ENCODE data around the gene BANF2.
"Not testable (repeated sequence)": the region's sequence is repeated elsewhere in the genome, so short reads cannot be mapped to it uniquely, and the experiment has no call there.

The BANF2 gene

DNA sequence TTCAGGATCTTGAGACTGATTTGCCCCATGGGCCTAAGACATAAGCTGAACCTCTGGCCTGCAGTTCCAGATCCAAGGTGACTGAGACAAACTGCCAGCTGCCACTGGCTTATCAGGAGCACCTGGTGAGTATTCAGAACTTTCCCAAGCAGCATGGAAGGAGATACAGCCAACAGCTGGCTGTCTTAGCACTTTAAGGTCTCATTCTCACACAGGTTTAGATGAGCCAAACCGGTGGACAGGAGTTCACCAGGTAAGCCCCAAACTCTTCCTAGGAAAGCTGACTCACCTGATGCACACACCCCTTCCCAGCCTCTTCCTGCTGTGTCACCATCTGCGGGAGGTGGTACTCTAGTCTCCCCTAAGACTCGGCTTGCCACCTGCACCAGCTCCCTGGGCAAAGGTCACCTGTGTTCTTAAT, at the start of gene BANF2:
BANF2 (plus strand) TSS at position 36 of the 421 bp plus-strand sequence. CDS start 25,060 bp downstream, outside the sequence.
- no peak for DNase-seq (ENCODE audit: low read depth in 3 of 3)

DNA sequence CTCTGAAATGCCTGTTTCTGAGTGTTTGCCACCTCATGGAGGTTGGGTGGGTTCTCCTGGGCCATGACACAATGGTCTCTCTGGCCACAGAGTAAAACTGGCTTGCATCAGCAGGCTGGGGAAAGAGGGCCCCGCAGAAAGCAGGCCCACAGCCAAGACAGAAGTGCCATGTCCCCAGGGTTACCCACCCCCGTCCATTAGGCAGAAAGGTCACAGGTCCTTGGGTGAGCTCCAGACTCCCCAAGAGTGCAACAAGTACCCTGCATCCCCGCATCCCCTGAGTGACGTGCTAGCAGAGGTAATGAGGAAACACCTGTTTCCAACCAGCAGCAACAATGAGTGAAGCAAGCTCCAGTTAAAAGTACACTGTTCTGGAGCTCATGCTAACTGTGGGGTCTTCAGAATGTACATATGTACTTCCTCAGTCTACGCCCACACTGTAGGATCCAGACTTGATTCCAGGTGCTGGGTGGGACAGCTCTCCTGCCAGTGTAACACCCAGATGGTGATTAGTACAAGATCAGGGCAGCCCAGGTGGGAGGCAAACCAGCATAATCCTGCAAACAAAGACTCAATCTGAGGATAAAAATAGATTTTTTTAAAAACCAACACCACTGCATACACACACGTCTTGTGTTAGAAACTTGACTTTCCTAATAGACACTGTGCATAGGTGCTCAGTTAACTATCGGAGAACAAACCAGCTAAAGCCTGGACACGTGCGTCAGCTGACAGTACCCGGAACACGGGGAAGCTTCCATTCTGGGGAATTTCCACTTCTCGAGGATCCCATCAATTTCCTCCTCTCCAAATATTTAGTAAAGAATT, 49.3 kb upstream of the BANF2 start:
- no peak for DNase-seq (ENCODE audit: low read depth in 3 of 3)

DNA sequence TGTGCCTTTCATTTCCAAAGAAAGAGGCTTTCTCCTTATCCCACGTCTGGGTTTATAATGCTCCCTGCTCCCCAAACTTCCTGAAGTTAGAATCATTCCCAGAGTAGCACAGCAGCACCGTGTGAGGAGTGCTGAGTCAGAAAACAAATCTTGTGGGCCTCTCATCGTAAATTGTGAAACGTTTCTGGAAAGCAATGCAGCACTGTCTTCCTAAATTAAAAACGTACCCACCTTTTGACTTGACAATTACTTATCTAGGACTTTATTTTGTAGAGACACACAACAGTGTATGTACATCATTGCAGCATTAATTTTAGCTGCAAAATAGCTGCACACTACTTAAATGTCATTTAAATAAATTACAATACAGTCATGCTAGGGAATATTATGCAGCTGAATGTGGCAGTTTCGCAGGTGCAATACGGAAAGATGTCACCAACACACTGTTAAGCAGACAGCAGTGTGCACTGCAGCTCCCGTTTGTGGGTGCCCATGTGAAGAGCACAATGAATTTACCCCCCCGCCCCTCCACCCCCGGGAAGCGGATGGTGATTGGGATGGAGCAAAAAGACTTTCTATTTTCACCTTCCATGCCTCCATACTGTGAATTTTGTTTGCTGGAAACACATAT, 48.5 kb upstream of the BANF2 start:
- no peak for DNase-seq (ENCODE audit: low read depth in 3 of 3)

DNA sequence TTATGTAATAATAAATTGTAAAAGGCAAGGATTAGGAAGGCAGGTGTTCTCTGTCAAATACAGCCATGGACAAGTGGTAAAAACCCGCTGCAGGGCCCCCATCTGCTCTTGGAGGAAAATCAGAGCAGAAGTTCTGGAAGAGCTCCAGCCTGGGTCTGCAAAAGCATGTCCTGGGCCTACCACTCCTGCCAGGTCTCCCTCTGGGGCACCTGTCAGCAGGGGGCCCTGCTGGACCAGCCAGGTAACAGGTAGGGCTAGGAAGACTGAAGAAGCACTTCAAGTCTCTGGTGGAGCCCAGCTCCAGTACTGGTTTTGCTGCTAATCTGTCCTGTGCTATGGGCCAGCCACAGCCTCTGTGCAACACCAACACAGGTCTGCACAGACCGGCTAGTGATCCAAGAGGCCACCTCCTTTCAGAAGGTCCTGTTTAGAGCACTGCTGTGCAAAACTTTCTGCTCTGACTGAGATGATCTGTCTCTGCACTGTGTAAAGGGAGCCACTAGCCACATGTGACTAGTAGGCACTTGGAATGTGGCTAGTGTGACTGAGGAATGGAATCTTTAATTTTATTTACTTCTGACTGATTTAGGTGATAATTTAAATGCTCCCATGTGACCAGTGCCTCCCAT, 47.9 kb upstream of the BANF2 start:
- no peak for DNase-seq (ENCODE audit: low read depth in 3 of 3)

DNA sequence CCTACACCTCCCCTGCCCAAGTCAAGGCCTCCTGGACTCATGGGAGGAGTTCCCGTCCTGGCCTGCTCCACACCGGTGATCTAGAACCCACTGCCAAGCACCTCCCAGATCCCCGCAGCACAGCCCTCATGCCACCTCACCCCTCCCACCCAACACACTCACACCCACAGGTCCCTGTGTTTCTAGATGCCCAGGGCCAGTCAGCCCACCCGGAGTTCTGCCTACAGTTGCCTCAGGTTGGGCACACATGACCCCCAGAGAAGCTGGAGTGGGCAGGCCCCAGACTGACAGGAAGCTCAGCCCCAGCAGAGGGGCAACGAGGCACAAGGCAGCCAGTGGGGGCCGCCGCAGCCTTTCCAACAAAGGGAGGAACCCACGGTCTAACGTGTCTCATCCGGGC, 47.4 kb upstream of the BANF2 start:
- DNase-seq (ENCODE audit: low read depth in 3 of 3): no peak

DNA sequence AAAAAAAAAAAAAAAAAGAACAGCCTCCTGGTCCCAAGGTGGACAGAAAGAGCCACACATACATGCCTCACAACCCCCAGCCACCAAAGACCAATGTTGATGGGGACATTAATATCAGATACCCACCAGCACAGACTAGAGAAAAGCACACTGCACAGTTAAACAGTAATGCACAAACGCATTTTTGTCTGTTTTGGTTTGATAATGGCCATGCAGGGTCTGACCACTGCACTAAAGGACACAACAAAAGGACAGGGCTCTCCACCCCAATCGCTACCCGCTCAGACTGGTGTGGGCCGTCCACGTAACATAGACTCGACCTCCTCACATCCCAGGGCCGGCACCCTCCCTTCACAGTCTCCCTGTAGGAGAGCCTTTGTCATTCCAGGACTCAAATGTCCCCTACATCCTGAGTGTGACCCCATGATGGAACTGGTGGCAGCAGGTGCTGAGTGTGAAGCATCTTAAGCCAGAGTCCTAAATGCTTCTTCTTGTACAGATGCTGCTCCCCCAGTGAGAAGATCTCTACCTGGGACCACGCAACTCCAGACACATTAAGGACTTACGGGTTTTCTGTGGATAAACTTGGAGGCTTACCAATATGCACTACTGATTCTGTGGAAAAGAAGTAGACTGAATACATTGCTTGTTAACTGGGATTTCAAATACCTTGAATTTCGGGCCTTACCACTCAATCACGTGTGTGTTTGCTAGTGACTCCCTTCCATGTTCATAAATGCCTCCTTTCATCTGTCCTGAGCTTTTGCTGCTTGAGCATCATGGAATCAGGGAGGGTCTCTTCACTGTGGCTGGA, 45.7 kb upstream of the BANF2 start:
- DNase-seq (ENCODE audit: low read depth in 3 of 3): no peak

DNA sequence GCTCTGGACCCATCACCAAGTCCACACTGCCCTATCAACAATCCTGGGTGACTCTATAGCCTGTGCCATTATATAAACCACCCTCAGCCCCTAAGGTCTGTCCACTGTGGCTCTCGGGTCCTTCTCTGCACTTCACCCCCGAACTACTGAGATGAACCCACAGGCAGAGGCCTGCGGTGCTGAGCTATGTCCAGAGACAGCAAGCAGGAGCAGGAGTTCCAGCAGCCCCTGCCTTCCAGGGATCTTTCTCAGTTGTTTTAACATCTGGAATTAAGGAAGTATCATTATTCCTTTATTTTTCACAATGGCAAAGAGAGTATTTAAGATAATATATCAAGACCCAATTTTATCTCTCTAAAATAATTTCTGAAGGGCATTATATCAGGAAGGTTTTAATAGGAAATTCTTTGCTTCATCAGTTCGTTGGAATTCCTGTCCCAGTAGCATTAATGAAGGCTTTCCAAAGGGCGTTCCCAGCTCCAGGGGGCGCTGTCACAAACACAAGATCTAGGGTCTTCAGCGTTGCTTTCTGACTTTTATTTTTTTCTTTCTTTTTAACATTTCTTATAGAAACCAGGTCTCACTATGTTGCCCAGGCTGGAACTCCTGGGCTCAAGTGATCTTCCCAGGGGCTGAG, 45.0 kb upstream of the BANF2 start:
- DNase-seq (ENCODE audit: low read depth in 3 of 3): no peak

DNA sequence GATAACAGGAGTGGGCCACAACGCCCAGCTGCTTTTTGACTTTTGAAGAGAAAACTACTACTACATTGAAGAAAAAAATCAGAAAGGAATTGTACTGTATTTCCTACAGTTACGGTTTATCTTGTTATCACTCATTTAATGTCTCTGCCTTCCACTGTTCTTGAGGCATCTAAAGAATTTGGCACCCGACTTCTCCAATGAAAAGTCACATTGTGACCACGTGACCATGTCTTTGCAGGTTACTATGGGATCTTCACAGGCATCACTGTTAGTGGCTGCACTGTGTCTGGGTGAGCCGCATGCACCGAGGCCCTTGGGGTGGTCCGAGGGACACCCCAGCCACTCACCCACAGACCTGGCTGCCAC, 44.5 kb upstream of the BANF2 start:
- no peak for DNase-seq (ENCODE audit: low read depth in 3 of 3)

DNA sequence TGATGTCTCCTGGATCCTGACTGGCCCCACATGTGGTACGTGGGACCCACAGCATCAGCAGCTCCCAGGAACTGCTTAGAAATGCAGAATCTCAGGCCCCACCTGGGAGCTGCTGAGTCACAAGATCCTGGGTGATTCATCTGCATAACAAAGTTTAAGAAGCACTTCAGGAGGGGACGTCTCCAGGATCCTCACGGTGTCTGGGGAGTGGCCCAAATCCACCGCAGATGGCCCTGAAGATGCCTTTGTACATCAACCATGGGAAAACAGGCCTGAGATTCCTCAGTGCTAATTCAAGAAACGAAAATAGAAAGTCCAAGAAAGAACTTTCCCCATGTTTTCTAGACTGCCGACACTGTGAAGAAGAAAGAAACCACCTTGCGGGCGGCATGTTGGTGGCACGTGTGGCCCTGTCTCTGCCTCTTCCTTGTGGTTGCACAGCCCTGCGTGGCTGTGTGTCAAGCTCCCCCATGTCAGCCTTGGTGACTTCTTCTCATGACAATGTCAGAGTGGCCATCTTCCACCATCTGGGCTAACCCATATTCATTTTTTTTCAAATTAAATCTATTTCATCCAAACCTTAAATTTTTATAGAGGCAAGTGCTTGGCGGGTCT, 43.8 kb upstream of the BANF2 start:
- no peak for DNase-seq (ENCODE audit: low read depth in 3 of 3)

DNA sequence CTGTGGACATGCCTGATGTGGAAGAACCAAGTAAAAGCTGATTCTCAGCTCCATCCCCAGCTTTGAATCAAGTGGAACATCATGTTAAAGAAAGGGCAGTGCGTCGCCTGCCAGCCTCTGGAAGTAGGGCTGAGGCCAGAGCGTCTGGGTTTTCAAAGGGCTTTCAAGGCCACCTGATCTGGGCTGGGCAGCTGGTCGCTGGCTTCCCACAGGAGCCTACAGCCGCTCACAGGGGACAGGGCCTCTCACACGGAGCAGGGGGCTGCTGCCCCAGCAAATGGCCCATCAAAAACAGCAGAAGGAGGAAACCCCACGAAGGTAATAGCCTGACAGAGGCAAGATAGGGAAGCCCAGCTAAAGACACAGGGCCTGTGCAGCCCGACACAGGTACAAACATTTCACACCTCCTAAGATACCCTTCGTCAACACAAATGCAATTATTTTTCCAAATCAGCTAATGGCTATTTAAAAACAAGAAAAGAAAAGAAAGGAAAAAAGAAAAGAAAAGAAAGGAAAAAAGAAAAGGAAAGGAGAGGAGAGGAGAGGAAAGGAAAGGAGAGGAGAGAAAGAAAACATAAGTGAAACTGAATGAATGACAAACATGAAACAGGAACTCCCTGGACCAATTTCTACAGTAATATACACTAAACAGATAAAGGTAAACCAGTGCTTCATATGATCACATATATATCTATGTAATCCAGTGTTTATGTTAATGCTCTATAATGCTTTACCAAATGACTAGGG, 42.5 kb upstream of the BANF2 start:
- DNase-seq (ENCODE audit: low read depth in 3 of 3): no peak

DNA sequence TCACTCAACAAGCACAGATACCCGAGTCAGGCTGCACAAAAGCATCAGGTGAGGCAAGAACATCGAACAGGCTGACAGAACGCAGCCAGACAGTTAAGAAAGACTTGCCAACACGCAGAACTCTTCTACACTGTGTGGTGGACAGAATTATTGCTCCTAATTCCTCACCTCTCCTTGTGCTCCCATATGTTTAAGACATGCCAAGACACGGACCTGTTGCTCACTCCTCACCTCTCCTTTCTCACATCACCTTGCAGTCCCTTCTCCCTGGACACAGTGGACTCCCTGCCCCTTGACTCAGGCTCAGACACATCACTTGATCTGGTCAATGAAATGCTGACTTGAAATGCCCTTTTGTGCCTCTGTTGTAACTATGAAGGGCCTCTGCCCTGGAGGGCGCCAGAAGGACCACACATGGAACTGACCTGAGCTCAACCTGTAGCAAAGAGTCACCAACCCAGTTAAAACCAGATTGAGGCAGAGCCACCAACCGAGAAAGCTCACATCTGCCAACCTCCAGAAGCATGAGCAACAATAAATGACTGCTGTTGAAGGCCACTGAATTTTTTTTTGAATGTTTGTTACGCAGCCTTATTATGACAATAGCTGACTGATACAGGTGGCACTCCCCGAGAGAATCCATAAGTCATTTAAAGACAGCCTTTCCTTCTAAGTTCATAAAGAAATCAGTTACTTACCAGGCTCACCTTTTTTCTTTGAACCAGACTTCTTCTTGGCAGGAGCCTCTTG, 41.7 kb upstream of the BANF2 start:
- no peak for DNase-seq (ENCODE audit: low read depth in 3 of 3)

DNA sequence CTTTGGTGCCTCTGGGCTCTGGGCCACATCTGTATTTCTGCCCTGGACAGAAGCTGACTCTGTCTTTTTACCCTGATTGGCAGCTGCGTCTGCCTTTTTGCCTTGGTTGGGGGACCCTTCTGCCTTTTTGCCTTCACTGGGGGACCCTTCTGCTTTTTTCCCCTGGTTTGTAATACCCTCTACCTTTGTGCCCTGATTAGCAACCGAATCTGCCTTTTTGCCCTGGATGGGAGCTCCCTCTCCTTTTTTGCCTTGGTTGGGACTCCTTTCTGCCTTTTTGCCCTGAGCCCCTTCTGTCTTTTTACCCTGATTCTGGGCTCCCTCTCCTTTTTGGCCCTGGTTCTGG, 41.1 kb upstream of the BANF2 start:
- no peak for DNase-seq (ENCODE audit: low read depth in 3 of 3)

DNA sequence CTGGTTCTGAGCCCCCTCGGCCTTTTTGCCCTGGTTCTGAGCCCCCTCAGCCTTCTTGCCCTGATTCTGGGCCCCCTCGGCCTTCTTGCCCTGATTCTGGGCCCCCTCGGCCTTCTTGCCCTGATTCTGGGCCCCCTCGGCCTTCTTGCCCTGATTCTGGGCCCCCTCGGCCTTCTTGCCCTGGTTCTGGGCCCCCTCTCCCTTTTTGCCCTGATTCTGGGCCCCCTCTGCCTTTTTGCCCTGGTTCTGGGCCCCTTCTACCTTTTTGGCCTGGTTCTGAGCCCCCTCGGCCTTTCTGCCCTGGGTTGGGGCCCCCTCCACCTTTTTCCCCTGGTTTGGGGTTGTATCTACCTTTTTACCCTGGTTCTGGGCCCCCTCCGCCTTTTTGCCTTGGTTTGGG, 40.4 kb upstream of the BANF2 start:
- not testable (repeated sequence) for DNase-seq (ENCODE audit: low read depth in 3 of 3)

DNA sequence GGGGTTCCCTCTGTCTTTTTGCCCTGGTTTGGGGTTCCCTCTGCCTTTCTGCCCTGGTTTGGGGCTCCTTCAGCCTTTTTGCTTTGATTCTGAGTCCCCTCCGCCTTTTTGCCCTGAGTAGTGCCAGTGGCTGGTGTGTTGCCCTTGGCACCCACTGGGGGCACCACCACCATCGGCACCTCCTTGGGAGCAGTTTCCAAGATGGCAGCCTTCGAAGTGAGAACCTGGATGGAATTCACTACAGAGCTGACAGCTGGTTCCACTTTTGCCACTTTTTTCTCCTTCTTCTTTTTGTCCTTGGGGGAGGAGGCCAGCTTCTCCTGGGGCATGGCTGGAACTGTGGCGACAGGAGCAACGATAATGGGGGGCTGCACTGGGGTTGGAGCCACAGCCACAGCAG, 40.0 kb upstream of the BANF2 start:
- DNase-seq (ENCODE audit: low read depth in 3 of 3): no peak

DNA sequence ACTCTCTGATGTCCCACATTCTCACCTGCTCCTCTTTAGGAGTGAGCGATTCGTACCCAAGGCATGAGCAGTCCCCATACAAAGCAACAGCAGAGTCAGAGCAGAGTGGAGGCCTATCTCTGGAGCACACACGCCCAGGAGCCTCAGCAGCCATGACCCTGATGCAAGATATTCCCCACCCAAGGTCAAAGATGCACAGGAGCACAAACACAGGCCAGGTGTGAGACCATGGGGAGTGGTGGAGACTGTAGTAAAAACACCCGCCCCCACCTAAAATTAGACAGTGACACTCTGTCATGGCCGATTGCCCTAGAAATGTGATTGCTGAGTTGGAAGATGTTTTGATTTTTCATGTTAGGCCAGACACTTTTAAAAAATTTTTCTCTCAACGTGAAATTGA, 39.1 kb upstream of the BANF2 start:
- no peak for DNase-seq (ENCODE audit: low read depth in 3 of 3)

DNA sequence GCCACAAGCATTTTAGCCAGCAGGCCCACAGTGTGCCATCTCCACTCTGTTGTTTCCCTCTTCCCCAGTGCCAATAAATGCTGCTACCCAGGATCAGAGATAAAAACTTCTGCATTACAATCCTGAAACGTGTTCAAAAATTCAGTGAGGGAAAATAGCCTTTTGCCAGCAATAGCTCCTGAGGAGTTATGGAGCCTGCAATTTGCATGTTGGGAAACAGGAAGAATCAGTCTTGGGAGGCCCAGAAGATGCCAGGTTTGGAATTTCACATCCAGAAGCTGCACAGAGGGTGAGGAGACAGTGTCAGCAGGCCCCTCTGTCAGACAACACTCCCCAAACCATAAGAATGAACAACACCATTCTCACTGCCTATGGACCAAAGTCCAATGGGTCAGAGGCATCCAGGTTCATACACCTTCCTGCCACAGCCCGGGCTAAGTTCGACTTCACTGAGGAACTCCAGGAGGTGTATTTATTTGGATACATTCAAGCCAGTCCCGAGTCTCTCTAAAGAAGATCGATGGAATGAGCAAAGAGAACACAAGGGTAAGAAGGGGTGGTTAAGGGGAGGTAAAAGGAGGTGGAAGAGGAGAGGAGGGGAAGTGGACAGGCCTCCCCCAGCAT, 38.5 kb upstream of the BANF2 start:
- DNase-seq (ENCODE audit: low read depth in 3 of 3): no peak

DNA sequence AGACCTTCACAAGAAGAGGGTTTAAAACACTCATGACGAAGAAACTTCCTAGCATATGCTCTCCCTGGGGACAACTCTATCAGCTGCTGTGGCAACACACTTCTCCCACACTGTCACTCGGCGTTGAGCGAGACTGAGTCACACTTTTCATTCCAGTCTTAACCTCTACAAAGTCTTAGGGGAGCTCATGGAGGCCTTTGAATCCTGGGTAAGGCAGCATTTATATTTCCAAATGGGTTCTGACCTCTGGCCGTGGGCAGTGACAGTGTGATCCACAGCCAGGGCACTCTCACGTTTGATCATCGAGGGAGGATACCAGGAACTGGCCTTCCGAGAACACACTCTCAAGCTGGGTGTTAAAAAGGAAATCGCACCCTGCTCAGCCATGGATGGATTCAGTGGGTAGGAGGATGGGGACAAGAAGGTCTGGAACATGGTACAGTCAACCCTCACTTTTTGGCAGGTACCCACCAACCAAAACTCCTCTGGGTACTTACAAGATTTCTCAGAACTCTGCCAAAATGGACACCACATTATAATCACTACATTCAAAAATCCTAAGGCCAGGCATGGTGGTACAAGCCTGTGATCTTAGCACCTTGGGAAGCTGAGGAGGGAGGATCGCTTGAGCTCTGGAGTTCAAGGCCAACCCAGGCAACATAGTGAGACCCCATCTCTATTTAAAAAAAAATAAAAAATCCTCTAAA, 37.3 kb upstream of the BANF2 start:
- no peak for DNase-seq (ENCODE audit: low read depth in 3 of 3)

DNA sequence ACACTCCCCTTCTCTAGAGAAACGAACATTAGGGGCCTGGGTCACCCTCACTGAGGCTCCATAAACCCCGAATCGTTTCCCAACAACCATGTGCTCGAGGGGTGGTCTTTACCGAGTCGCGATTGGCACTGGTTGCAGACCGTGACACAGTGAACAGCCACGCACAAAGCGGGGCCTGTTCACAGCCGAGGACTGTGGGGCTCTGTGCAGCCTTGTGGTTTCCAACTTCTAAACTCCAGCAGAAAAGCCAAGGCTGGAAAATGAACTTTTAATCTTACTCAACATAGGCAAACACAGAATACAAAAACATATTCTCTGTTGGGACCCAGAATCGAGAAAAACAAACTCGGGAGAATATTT, 36.7 kb upstream of the BANF2 start:
- no peak for DNase-seq (ENCODE audit: low read depth in 3 of 3)

DNA sequence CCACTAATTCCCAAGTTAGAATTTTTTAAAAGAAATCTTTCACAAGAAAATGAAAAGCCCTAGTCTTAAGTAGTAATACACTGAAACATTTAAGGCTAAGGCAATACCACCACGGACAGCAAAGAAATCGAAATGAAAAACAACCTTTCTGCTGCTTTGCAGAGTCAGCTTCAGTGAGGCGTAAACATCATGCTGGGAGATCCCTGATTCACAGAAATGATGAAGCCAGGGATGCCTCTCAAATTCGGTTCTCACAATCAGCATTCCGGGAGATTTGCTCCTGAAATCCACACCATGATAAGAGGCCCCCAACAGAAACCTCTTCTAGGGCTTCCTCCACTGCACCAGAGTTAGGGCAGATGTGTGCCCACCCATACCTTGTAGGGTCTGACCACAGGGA, 36.3 kb upstream of the BANF2 start:
- DNase-seq (ENCODE audit: low read depth in 3 of 3): no peak

Measured in stimulated activated CD4-positive, alpha-beta T cell treated with anti-CD3 and anti-CD28 coated beads, TNF-alpha, amount 100 ng/mL, for 48 hours (primary cell).